PC-9 (cell line): Measurements from ENCODE around the gene MARCHF3.

Experiments used
- CTCF ChIP-seq: fragments of 200-600 bp; sonication (generic); conservative IDR thresholded peaks from 2 replicates; pipeline ENCODE4 v1.6.1; 2017; ENCODE audit warnings: mixed run types, antibody characterized with exemption, mild to moderate bottlenecking, moderate library complexity
- EZH2 ChIP-seq: fragments of 200-600 bp; sonication (generic); IDR thresholded peaks from 2 replicates; pipeline ENCODE4 v1.8.0; 2017; ENCODE audit warnings: antibody characterized with exemption, low read depth

- TF ChIP-seq CTCF (no peak), EZH2 (no peak)
Observed at GRCh38 chr5:126877602-126878001, 152.8 kb downstream of the MARCHF3 start.
